K562 (cell line): ENCODE results near the gene ARAP1. TPM values are rescaled to one million over a fixed set of nuclear protein-coding genes. Genes with fewer than 3 reads are reported as not detected.

Experiments used
- ATAC-seq: fragments of 200-7000 bp; cut with Tn5 transposase; 3 replicates; pipeline ENCODE4 v1.9.1; 2020; ENCODE audit warnings: moderate library complexity
- BruUV-seq: library from RNA; stranded (reverse); fragments of 400-500 nt; replicated peaks from 2 replicates; lab custom pipeline; 2021; lab: Mats Ljungman, UMichigan
- CTCF ChIA-PET: fragments of 300-600 bp; formaldehyde crosslinking; extraction: SDS; loops from one replicate; lab custom pipeline; 2021; ENCODE audit warnings: low intra/inter-chr PET ratio; lab: Yijun Ruan, JAX
- POLR2A ChIA-PET: fragments of 300-600, 350-650 bp; sonication (Branson Sonifier 250); formaldehyde crosslinking; extraction: SDS; loops from one replicate; lab custom pipeline; 2021; ENCODE audit warnings: antibody characterized with exemption, inconsistent platforms; lab: Yijun Ruan, JAX
- DNase-seq, 4 experiments: peaks; one replicate each; pipeline versions ENCODE4 v3.0.0 to v3.0.0-alpha.2; 2011 to 2018; ENCODE audit warnings: low spot score in 3 of 4, mixed read lengths in 3 of 4; ENCODE audit errors: extremely low read depth in 1 of 4
- FAIRE-seq: peaks from 2 replicates; lab custom pipeline; 2011; peaks lifted over from hg19 to GRCh38; lab: Jason Lieb, UNC
- H2AFZ ChIP-seq: 2 replicates; pipeline ENCODE4 v1.6.0; 2011; ENCODE audit warnings: low read depth, low read length, control low read depth, inconsistent platforms
- H3K27ac ChIP-seq: fragments of 200-600 bp; 3 replicates; pipeline ENCODE4 v1.8.0; 2011; ENCODE audit warnings: low read depth, mild to moderate bottlenecking, control low read depth, inconsistent platforms, low read length, moderate library complexity, mixed read lengths; ENCODE audit errors: extremely low read depth
- H3K27me3 ChIP-seq, 2 experiments: fragments of 300-600 bp in 1 of 2; 2 replicates in 1 of 2; 3 replicates in 1 of 2; pipeline versions ENCODE4 v1.6.0 to v1.8.0; 2011; ENCODE audit warnings: inconsistent platforms in 2 of 2, low read length in 2 of 2, mild to moderate bottlenecking in 1 of 2, mixed read lengths in 1 of 2, moderate library complexity in 1 of 2; ENCODE audit not compliant: control insufficient read depth in 2 of 2, insufficient read depth in 2 of 2
- H3K36me3 ChIP-seq: fragments of 300-600 bp; 3 replicates; pipeline ENCODE4 v1.8.0; 2011; ENCODE audit warnings: mild to moderate bottlenecking, low read length, inconsistent platforms; ENCODE audit not compliant: control insufficient read depth, insufficient read depth
- H3K4me1 ChIP-seq, 2 experiments: fragments of 200-600 bp in 1 of 2; replicated peaks in 1 of 2; 2 replicates in 1 of 2; 3 replicates in 1 of 2; pipeline versions ENCODE4 v1.5.1 to v1.8.0; 2011; ENCODE audit warnings: inconsistent platforms in 2 of 2, low read length in 2 of 2, mild to moderate bottlenecking in 1 of 2, mixed read lengths in 1 of 2, moderate library complexity in 1 of 2; ENCODE audit not compliant: control insufficient read depth in 2 of 2, insufficient read depth in 2 of 2
- H3K4me2 ChIP-seq: 2 replicates; pipeline ENCODE4 v1.6.1; 2011; ENCODE audit warnings: low read length, control low read depth, inconsistent platforms, mixed read lengths; ENCODE audit not compliant: insufficient read depth
- H3K4me3 ChIP-seq: fragments of 200-600 bp; sonication (generic), shearing (Covaris generic); 2 replicates; pipeline ENCODE4 v1.5.1; 2016; ENCODE audit warnings: control low read depth, inconsistent platforms
- H3K79me2 ChIP-seq: fragments of 200-600 bp; 3 replicates; pipeline ENCODE4 v1.8.0; 2011; ENCODE audit warnings: low read length, inconsistent platforms; ENCODE audit not compliant: control insufficient read depth, insufficient read depth
- H3K9ac ChIP-seq, 2 experiments: 2 replicates each; pipeline versions ENCODE4 v1.6.0 to v1.6.1; 2011; ENCODE audit warnings: low read depth in 2 of 2, low read length in 2 of 2, control low read depth in 1 of 2, inconsistent platforms in 1 of 2, mild to moderate bottlenecking in 1 of 2, mixed read lengths in 1 of 2; ENCODE audit not compliant: insufficient read depth in 1 of 2
- H3K9me1 ChIP-seq: one replicate; pipeline ENCODE4 v1.6.0; 2011; ENCODE audit warnings: inconsistent platforms, mild to moderate bottlenecking, low read length, moderate library complexity; ENCODE audit not compliant: control insufficient read depth, insufficient read depth
- H3K9me3 ChIP-seq: replicated peaks from 2 replicates; pipeline ENCODE4 v1.5.1; 2011; ENCODE audit warnings: low read depth, low read length, inconsistent platforms; ENCODE audit not compliant: control insufficient read depth, insufficient read depth
- H4K20me1 ChIP-seq: replicated peaks from 2 replicates; pipeline ENCODE4 v1.6.1; 2011; ENCODE audit warnings: low read length, inconsistent platforms, mixed read lengths; ENCODE audit not compliant: control insufficient read depth, insufficient read depth
- ARID1B ChIP-seq: fragments of 450-650 bp; IDR thresholded peaks from 2 replicates; pipeline ENCODE4 v1.6.1; 2016; ENCODE audit warnings: antibody characterized with exemption, mild to moderate bottlenecking, inconsistent platforms
- KLF10 ChIP-seq: fragments of 250-450 bp; sonication (Bioruptor Pico); IDR thresholded peaks from 2 replicates; pipeline ENCODE4 v1.6.1; 2021; ENCODE audit warnings: matching md5 sums
- MYBL2 ChIP-seq, 2 experiments: fragments of 450-650 bp in 1 of 2; sonication (generic) in 1 of 2; formaldehyde crosslinking in 1 of 2; IDR thresholded peaks; 2 replicates each; pipeline versions ENCODE4 v1.6.1 to v1.8.1; 2017 to 2022; ENCODE audit warnings: borderline replicate concordance in 1 of 2, inconsistent platforms in 1 of 2, low read depth in 1 of 2, mild to moderate bottlenecking in 1 of 2, missing genetic modification reagents in 1 of 2, moderate library complexity in 1 of 2
- NR2C1 ChIP-seq, 2 experiments: fragments of 450-650 bp; IDR thresholded peaks; 2 replicates each; pipeline ENCODE4 v1.6.1; 2017; ENCODE audit warnings: mild to moderate bottlenecking in 2 of 2, antibody characterized with exemption in 1 of 2, inconsistent platforms in 1 of 2, missing compliant biosample characterization in 1 of 2, missing genetic modification characterization in 1 of 2
- NR2F6 ChIP-seq: fragments of 450-650 bp; formaldehyde crosslinking; IDR thresholded peaks from 2 replicates; pipeline ENCODE4 v1.4.0; 2020; ENCODE audit warnings: mild to moderate bottlenecking
- RERE ChIP-seq: sonication (generic); formaldehyde crosslinking; IDR thresholded peaks from 2 replicates; pipeline ENCODE4 v1.8.0; 2023; ENCODE audit warnings: missing genetic modification reagents, mild to moderate bottlenecking, borderline replicate concordance
- SIN3A ChIP-seq, 2 experiments: fragments of 150-350 bp in 1 of 2; IDR thresholded peaks; 2 replicates each; pipeline ENCODE4 v1.6.1; 2011 to 2016; ENCODE audit warnings: borderline replicate concordance in 2 of 2, low read depth in 2 of 2, low read length in 2 of 2, mild to moderate bottlenecking in 2 of 2, moderate library complexity in 2 of 2; ENCODE audit not compliant: control insufficient read depth in 1 of 2
- THRA ChIP-seq: fragments of 450-650 bp; IDR thresholded peaks from 2 replicates; pipeline ENCODE4 v1.6.1; 2017; ENCODE audit warnings: mild to moderate bottlenecking, moderate library complexity
- WGBS: fragments of 100-300 bp; shearing (Covaris generic); methylation state at CpG from one replicate; pipeline ENCODE4 v1.1.6; 2016; ENCODE audit warnings: low coverage, mixed read lengths; ENCODE audit not compliant: insufficient coverage; ENCODE audit errors: missing lambda C conversion rate; 5-methylcytosine and 5-hydroxymethylcytosine counted together
- in situ Hi-C: fragments of 300-500 bp; cut with MboI; formaldehyde crosslinking; loops from 4 replicates; pipeline ENCODE4 v1.15.0; 2018; ENCODE audit warnings: inconsistent platforms, mixed read lengths
- intact Hi-C: fragments of 100-400 bp; cut with micrococcal nuclease; formaldehyde crosslinking; loops from 2 replicates; pipeline ENCODE4 v1.14.2; 2022
- polyA plus RNA-seq, 8 experiments: library from polyadenylated mRNA; depleted of rRNA in 4 of 8; stranded (reverse) in 5 of 8; unstranded in 3 of 8; fragments of >200 nt; fragmentation: Nextera tagmentation in 2 of 8; fragmentation: Illumina TruSeq in 1 of 8; extraction: Ambion mirVana in 2 of 8; extraction: Trizol in 1 of 8; gene quantifications; 2 replicates each; pipeline versions ENCODE4 v1.2.1 to v1.2.3, GENCODE V29; 2011 to 2014; ENCODE audit warnings: inconsistent platforms in 1 of 8, missing spikeins in 1 of 8
- total RNA-seq, 7 experiments: library from RNA; depleted of rRNA in 6 of 7; stranded (reverse); fragments of >200 nt in 6 of 7; fragmentation: Illumina TruSeq in 2 of 7; extraction: Trizol in 2 of 7; gene quantifications; 2 replicates each; pipeline versions ENCODE4 v1.2.1 to v1.2.3, GENCODE V29; 2011 to 2021; ENCODE audit warnings: low replicate concordance in 1 of 7

The ARAP1 gene
- total and polyA plus RNA-seq, 9 of the 15 experiments (the other 6 are each of a cell fraction or from before 2014, with no cell fraction given), result 0.23 to 67.0 (median 24.6) TPM

- Histone ChIP-seq H4K20me1 (no peaks in the 10 kb centered on the region), H3K9me1 (peaks cover 4% of the 10 kb centered on the region), H3K79me2 (peaks cover 11% of the 10 kb centered on the region; the same call in 2 of the 3 replicates), H3K4me3 (no peak overlapping the region), H3K9me3 (no peaks in the 10 kb centered on the region), H3K4me2 (peak overlapping the region; percentile 80), H2AFZ (no peak overlapping the region), H3K27me3 (no peaks in the 10 kb centered on the region), H3K36me3 (peaks cover 6% of the 10 kb centered on the region; the same call in 1 of the 3 replicates), H3K27ac (peak overlapping the region; percentile 94), H3K9ac (peak overlapping the region; percentile 79 to 87), H3K4me1 (peaks cover 80 to 87% of the 10 kb centered on the region in 2 experiments)
- CTCF ChIA-PET, result no interaction called here
- 38% methylated on average over 5 of the region's 5 CpGs for WGBS
- intact Hi-C loops (loop anchor here (5.0 kb wide), 1 partner anchor 36 kb away; no protein-coding TSS in a partner anchor), in situ Hi-C loops (no loop called here)
- DNase-seq (peak in 1 of 4 experiments; percentile 27), FAIRE-seq (no peak), ATAC-seq (no peak)
- POLR2A ChIA-PET, result interaction anchor here (1.1 to 4.0 kb wide), 3 partner anchors 9 to 34 kb away, joined by 3 to 36 read pairs (median 15); no protein-coding TSS in a partner anchor
- no TSS peak for BruUV-seq
- no peak for TF ChIP-seq KLF10 (CRISPR knock-in tag)
- no peak for TF ChIP-seq ARID1B
- TF ChIP-seq THRA, result no peak
- no peak for TF ChIP-seq NR2C1 (IDR thresholded peaks at IDR 0.05)
- 0 out of 2 replicates have a peak, but pooled peaks have one; percentile 39 for TF ChIP-seq NR2C1 (tag; IDR thresholded peaks at IDR 0.05)
- TF ChIP-seq MYBL2 (IDR thresholded peaks at IDR 0.05; ENCODE audit: low read depth), result no peak
- TF ChIP-seq MYBL2 (CRISPR knock-in tag; IDR thresholded peaks at IDR 0.05; ENCODE audit: borderline replicate concordance), result 0 out of 2 replicates have a peak, but pooled peaks have one; percentile 25
- TF ChIP-seq SIN3A (IDR thresholded peaks at IDR 0.05; ENCODE audit: borderline replicate concordance in 2 of 2, control insufficient read depth in 1 of 2, low read depth in 2 of 2, low read length in 2 of 2), result no peak
- TF ChIP-seq RERE (CRISPR knock-in tag), result 0 out of 2 replicates have a peak, but pooled peaks have one; percentile 41
- no peak for TF ChIP-seq NR2F6 (CRISPR knock-in tag)
These were observed 25.6 kb upstream of the ARAP1 start for GRCh38 chr11:72777755-72778278.
